ENCODE measurements around the gene VGF.
"Not testable (repeated sequence)": the region's sequence is repeated elsewhere in the genome, so short reads cannot be mapped to it uniquely, and the experiment has no call there.

The VGF gene

GRCh38 chr7:101114492-101114891, 50.9 kb downstream of the VGF start:
- DNase-seq, result no peak

GRCh38 chr7:101113836-101114235, 51.5 kb downstream of the VGF start:
- DNase-seq, result no peak

- not testable (repeated sequence) for DNase-seq
Observed at GRCh38 chr7:101113140-101113539, 52.2 kb downstream of the VGF start.

Measured in activated CD4-positive, alpha-beta T cell treated with anti-CD3 and anti-CD28 coated beads, Interleukin-2, amount 50 U/mL, for 1 hour (primary cell).